Activated CD4-positive, alpha-beta T cell treated with anti-CD3 and anti-CD28 coated beads for 24 hours (primary cell): ENCODE measurements around the gene SYTL5.

ENCODE experiments used
- DNase-seq, 2 donors: peaks; one replicate each; pipeline ENCODE4 v3.0.0-alpha.2; 2020; ENCODE audit warnings: low read depth in 2 of 2

SYTL5 gene

DNA sequence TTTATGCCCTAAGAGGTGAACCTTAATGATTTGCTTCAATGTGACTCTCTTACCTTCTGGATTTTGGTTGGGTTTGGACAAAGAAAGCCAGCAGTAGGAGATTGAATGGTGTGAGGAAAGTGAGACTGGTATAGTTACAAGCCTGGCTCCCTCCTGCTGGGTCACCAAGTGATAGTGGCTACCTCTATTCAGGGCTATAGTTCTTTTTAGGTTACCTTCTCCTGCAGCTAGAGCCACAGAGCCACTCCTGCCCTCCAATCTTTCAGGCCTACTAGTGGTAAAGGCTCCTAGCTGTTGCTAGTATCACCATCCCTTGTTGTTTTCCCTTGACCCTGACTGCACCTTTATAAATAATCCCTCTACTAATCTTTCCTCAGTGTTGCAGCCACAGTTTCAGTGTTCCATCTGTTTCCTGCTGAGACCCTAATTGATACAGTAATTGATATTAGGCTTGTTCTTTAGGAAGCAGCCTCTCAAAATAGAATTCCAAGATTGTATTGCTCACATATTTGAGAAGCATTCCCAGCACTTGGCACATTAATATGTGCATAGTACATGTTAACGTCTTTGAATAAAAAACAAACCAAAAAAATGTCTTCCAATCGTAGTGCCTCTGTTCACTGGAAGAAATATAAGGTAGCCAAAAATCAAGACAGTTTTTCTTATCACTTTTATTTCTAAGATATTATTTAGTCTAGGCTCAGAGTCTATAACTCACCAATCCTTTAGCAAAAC lies 132.0 kb downstream of the SYTL5 start:
- no peak for DNase-seq

DNA sequence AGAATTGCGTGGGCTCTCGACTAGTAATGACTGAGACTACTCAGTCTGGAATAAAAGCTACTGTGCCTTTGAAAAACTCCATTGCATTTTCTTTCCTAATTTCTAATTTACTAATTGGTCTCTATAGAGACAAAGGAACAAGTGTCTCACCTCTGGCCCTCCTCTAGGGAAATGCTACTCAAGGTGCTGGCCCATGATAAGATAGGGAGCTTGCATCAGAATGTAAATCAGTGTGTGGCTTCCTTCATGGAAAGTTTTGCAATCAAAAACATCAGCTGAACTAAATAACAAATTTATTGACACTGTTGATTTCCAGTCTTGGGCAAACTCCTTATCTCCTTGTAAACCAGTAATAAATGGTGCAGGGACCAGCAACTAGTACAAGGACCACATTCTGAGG lies 132.5 kb downstream of the SYTL5 start:
- no peak for DNase-seq

DNA sequence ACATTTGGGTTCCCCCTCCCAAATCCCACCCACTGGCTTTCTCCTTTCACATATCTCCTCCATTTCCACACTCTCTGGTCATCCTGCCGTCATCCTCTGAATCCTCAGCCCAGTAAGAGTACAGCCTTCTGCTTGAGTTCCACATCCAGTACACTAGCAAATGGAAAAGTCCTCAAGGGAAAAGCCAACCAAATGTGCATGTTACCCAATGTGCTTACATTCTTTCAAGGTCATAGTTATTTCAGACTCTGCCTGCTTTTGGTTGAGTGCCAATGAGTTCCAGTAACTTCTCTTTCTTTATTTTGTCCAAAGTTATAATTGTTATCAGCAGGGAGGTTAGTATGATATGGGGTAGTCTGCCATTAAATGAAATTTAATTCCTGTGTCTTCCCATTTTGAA lies 136.3 kb downstream of the SYTL5 start:
- no peak for DNase-seq

DNA sequence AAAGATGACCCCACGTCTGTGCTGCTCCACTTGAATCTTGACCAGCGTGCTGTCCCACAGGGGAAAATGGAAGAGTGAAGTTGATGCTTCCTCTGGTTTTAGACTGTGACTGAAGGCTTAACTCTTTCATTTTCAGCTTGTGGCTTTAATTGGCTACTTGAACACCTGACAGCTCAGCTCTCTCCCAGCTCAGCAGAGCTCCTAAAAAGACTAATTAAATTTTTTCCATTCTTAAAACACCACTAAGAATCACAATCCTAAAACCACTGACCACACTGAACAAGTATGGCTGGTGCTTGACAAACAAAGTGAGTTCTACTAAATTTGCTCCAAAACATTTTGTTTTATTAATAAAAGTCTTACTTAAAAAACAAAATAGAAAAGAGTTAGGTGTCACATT lies 142.7 kb downstream of the SYTL5 start:
- DNase-seq, result no peak

DNA sequence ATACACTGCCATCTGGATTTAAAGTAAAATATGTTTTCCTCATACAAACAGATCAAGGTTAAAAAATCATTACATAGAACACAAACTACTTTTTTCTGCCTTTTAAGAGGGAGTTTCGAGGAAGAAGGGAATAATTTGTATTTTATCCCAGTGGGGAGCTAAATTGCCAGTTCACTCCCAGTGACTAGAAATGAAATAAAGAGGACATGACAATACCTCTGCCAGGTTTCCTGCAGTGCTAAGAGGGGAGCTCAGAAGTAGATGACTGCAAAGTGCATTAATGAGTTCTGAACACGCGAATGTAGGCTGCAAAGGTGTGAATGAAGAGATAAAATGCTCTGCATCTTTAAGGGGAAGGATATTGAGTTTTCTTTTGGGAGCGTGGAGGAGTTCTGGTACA lies 144.6 kb downstream of the SYTL5 start:
- no peak for DNase-seq

DNA sequence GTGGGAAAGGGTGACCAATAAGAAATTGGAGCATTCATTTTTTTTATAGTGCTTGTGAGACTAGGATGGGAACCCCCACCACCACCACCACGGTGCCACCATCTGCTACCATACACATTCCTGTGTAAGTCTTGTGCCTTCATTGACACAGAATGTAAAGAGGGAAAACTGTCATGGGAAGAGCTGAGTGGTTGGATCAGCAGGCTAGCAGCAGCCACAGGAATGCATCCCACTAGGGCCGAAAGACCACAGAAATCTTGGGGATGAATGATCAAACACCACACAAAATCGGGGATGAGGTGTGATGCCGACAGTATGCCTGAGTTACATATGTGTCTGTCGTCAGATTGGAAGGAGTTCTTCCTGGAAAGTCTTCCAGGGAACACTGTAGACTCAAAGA lies 145.1 kb downstream of the SYTL5 start:
- DNase-seq, result no peak

DNA sequence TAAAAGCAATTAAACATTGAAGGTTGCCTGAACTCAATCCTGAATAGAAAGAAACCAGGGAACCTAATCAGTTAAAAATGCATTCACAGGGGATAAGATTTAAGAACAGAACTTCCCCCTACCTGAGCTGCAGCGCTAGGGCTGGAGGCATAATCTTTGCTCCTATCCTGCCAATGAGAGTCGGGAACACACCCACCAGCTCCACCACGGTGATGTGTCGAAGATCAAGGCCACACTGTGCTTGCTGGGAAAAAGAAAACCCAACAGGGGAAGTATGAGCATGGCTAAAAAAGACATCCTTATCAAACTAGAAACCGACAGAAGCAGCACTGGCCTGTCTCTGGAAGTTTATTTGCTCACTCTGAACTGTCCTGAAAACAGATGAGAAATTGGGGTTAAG lies 148.0 kb downstream of the SYTL5 start:
- DNase-seq, result no peak

DNA sequence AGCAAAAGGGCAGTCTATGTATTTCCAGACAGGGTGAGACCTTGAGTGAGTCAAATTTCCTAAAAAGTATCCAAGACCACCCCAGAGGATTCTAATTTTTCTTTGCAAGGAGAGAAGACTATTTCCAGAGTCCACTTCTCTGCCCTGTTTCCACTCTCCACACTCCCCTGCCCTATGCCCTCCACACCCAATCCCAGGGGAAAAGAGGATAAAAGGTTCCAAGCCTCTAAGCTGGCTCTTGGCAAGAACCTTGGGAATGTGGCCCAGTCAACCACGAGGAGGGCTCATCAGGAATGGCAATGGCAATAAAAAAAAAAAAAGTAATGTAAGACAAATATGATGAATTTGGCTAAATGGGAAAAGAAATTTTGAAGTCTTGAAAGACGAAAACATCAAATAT lies 148.5 kb downstream of the SYTL5 start:
- no peak for DNase-seq

DNA sequence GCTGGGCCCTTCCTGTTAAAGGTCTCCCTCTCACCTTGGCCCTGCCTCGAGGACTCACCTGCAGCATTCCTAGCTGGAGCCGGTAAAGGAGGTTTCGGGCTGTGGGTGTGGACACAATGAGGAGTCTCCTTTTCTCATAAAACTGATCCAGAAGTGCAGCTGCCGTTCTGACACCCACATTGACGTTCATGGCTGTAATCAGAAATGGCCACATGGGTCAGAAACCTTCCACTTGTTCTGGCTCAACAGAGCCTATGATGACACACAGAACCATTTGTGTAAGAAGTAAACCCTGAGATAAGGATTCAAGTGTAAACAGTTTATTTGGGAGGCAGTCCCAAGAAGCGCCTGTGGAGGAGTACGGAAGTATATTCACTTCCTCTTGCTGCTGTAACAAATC lies 150.5 kb downstream of the SYTL5 start:
- DNase-seq, result no peak

DNA sequence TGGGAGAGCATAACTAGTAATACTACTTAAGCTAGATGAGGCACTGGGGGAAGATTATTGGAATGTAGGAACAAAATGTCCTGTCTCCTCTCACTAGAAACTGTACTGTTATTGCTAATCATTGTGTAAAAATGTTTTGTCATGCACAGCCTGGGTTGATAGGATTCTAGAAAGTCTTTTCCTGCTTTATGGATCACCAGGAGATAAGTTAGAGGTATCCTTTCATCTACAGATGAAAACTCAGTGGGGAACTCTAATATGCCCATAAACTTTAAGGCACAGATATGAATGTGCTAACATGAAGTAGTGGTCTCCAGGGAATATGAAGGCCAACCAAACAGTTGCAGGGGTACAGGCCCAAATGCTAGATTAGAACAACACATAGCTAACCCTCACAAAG lies 156.8 kb downstream of the SYTL5 start:
- DNase-seq, result no peak

DNA sequence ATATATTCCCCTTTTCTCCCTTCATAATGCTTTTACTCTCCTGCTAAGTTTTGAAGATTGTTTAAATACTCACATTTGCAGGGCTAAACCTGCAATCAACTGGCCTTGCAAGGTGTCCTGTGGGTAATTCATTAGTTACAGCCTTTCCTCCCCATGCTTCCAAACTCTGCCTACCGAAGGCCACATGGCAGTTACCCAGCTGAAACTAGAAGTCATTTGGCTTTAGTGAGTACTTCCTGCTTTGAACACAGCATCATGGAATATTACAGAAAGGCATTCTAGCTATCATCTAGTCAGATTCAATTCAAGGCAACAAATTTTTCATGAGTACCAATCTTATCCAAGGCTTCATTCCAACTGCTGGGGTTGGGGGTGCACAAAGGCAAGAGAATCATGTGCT lies 158.7 kb downstream of the SYTL5 start:
- DNase-seq, result no peak

DNA sequence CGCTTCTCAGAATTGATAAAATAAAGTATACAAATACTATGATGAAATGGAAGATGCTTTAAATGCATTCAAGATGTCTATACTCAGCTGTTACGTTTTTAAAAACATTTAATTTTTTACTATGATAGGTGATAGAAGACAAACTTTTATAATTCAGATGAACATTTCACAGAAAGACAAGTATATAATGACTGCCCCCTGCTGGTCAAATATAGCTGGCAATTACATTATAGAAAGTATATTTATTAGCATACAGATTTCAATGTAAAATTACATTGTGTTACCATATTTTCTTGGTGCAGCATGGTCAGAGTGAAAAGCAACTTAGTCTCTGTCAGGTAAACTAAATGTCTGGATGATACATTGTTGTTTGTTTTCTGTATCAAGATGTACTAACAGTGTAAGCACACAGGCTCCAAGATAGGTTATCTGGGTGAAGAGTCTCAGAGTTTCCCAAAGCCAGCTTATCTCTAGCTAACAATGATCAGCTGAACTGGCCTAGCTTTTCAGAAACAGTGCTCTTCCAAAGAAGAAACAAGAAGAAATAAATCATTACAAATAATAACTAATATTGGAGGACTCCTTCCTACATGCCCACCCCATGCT lies 160.2 kb downstream of the SYTL5 start:
- peak in 1 of 2 donors; percentile 22 for DNase-seq

DNA sequence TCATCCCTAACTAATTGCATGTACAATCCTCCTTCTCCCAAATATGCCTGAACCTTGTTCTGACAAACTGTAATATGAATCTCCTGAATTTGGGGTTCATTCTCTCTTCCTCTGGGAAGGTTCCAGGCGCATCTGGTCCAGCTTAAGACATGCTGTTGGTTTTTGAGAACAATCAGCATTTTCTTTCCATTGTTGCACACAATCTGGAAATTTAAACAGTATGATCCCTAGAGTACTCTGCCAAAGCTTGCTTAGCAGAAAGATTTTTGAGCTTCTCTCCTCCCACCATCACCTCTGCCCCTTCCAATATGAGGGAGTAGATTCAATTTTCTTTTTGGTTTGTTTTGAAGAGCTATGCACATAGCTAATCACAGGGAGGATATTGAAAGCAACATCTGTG lies 164.2 kb downstream of the SYTL5 start:
- DNase-seq, result no peak

DNA sequence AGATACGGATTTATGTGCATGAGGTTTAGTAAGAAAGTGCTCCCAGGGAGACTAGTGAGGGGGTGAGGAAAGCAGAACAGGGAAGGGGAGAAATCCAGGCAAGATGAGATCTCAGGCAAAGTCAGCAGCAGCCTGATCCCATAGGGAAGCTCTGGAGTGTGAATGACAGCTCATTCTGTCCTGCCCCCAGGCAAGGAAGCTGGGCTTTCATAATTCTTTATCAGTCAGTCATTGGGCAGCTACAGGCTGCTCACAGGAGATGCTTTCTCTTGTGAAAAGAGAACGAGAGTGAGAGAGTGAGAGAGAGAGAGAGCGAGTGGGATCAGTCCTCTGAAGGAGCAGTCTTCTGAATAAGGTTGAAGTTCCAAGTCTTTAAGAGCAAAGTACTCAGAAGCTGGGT lies 166.2 kb downstream of the SYTL5 start:
- DNase-seq, result no peak

DNA sequence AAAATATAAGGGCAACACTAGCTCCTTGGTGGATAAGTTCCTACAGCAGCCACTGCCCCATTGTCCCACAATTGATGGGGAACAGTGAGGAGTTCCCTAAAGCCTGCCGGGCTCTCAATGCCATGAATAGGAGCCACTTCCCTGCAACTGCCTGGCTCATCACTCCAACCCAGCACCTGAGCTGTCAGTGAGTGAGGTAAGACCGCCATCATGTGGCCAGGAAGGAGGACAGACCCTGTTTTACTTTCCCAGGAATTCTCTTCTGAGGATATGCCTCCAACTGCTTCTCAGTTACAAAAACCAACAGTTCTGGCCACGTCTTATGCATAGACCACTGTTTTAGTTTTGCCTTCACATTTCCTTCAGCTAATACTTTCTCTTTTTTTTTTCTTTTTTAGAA lies 168.8 kb downstream of the SYTL5 start:
- no peak for DNase-seq

DNA sequence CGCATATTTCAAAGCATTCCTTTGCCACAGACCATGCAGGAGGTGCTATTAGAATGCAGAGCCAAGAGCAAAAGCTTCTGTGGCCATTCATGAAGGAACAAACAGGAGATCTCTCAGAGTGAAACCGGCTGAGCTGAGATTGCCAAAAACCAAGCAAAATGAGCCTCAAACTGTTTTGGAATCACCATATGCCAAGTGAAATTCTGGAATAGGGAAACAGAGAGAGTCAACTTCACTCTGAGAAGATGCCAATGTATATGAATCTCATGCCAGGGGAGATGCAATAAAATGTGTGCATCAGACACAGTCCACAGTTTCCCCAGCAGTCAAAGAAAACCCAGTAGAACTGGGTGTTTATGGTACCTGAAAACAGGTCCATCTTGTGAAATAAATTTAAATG lies 172.0 kb downstream of the SYTL5 start:
- DNase-seq, result no peak
